T-helper 2 cell treated with Interferon-gamma antibody and Interleukin-4, amounts not matched to agents 5 μg/mL and 100 μg/mL, for 36 hours (primary cell): ENCODE results near the gene PLD4.

ENCODE experiments used
- DNase-seq: peaks from one replicate; pipeline ENCODE4 v3.0.0; 2021; ENCODE audit warnings: low spot score
- H3K27ac Mint-ChIP-seq: one replicate; pipeline ENCODE4 v1.8.0; 2021; ENCODE audit warnings: mild to moderate bottlenecking, mixed read lengths
- H3K27me3 Mint-ChIP-seq: one replicate; pipeline ENCODE4 v1.8.0; 2021; ENCODE audit warnings: low read depth, mixed read lengths
- H3K36me3 Mint-ChIP-seq: one replicate; pipeline ENCODE4 v1.8.0; 2021; ENCODE audit warnings: low read depth, mixed read lengths
- H3K4me1 Mint-ChIP-seq: one replicate; pipeline ENCODE4 v1.8.0; 2021; ENCODE audit warnings: low read depth, mixed read lengths
- H3K4me3 Mint-ChIP-seq: one replicate; pipeline ENCODE4 v1.8.0; 2022; ENCODE audit warnings: mild to moderate bottlenecking, moderate library complexity, mixed read lengths
- H3K9me3 Mint-ChIP-seq: one replicate; pipeline ENCODE4 v1.8.0; 2021; ENCODE audit warnings: mixed read lengths

PLD4 gene

GRCh38 chr14:104933746-104934733 lies 9.4 kb downstream of the PLD4 start:
- Mint-ChIP-seq H3K27me3 (peaks cover 29% of the 10 kb centered on the region), H3K36me3 (no peaks in the 10 kb centered on the region), H3K4me1 (peaks cover 2% of the 10 kb centered on the region), H3K9me3 (no peaks in the 10 kb centered on the region), H3K4me3 (peak overlapping the region; percentile 72), H3K27ac (peak overlapping the region; percentile 55)
- no peak for DNase-seq

DNA sequence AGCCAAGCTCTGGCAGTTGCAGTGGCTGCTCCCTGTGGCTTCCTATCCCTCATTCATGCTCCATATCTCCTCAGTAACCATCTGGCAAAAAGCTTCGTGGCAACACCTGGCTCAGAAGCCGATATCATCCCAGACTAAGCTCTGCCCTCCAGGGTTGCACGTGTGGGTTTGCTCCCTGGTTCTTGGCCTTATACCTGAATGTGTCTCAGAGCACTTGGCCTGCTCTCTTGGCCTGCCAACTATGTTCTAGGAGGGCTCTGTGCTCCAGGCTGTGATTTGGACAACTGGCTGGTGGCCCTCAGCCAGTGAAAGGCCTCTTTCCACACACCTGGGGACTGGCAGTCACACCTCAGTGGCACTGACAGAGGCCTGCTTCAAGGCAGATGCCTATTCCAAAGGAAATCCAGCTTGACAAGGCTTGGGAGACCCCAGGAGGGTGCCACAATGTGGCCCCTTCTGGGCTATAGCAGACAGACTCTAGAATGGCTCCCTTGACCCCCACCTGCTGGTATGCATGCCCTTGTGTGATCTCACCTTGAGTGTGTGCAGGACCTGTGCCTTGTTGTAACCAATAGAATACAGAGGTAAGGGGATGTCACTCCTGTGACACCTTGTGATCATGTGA lies 10.5 kb downstream of the PLD4 start:
- peak overlapping the region; percentile 72 for H3K4me3 Mint-ChIP-seq
- peaks cover 2% of the 10 kb centered on the region for H3K4me1 Mint-ChIP-seq
- no peak for DNase-seq
- H3K9me3 Mint-ChIP-seq = no peaks in the 10 kb centered on the region
- no peaks in the 10 kb centered on the region for H3K36me3 Mint-ChIP-seq
- peaks cover 29% of the 10 kb centered on the region for H3K27me3 Mint-ChIP-seq
- H3K27ac Mint-ChIP-seq = no peak overlapping the region

- Mint-ChIP-seq H3K36me3 (no peaks in the 10 kb centered on the region), H3K27ac (no peak overlapping the region), H3K9me3 (no peaks in the 10 kb centered on the region), H3K4me3 (no peak overlapping the region), H3K27me3 (peaks cover 29% of the 10 kb centered on the region), H3K4me1 (peaks cover 2% of the 10 kb centered on the region)
- no peak for DNase-seq
These were observed 11.3 kb downstream of the PLD4 start for GRCh38 chr14:104935955-104936354.

GRCh38 chr14:104936361-104937155 lies 11.9 kb downstream of the PLD4 start:
- no peaks in the 10 kb centered on the region for H3K9me3 Mint-ChIP-seq
- peaks cover 2% of the 10 kb centered on the region for H3K4me1 Mint-ChIP-seq
- H3K4me3 Mint-ChIP-seq = no peak overlapping the region
- DNase-seq = no peak
- peaks cover 29% of the 10 kb centered on the region for H3K27me3 Mint-ChIP-seq
- no peaks in the 10 kb centered on the region for H3K36me3 Mint-ChIP-seq
- no peak overlapping the region for H3K27ac Mint-ChIP-seq

GRCh38 chr14:104937161-104937560 lies 12.5 kb downstream of the PLD4 start:
- DNase-seq = no peak
- Mint-ChIP-seq H3K4me3 (no peak overlapping the region), H3K4me1 (peaks cover 2% of the 10 kb centered on the region), H3K36me3 (no peaks in the 10 kb centered on the region), H3K27ac (no peak overlapping the region), H3K27me3 (peaks cover 29% of the 10 kb centered on the region), H3K9me3 (no peaks in the 10 kb centered on the region)

DNA sequence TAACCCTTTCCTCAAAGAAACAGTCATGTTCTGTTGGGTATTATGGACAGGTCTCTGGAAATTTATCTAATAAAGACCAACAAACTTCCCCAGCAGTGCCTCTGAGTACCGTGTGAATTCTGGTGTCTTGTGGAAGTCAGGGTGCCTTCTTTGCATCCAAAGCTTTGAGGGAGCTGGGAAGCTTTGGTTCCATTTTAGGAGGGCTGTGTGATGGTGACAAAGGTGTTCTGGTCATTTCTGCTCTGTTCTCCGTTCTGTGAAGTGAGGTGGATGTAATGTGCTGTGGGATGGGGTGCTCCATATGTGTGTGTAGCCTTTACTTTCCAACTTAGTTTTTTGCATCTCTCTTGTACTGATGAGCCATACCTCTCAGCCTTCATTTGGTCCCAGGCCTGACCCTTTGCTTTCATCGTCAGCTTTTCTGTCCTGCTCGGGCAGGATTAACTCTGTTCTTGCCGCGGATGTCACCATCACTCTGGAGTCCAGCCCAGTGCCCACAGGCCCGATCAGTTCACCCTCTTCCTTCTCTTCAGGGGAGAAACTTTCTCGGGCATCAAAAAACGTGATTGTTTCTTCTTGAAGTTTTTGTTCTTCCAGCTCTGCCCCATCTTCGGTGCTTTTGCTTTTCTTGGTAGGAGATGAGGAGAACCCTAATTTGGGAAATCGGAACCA lies 13.2 kb downstream of the PLD4 start:
- H3K27me3 Mint-ChIP-seq = peaks cover 29% of the 10 kb centered on the region
- H3K4me1 Mint-ChIP-seq = peaks cover 2% of the 10 kb centered on the region
- H3K27ac Mint-ChIP-seq = no peak overlapping the region
- no peak overlapping the region for H3K4me3 Mint-ChIP-seq
- H3K9me3 Mint-ChIP-seq = no peaks in the 10 kb centered on the region
- DNase-seq = no peak
- no peaks in the 10 kb centered on the region for H3K36me3 Mint-ChIP-seq

GRCh38 chr14:104938436-104938835 lies 13.8 kb downstream of the PLD4 start:
- Mint-ChIP-seq H3K4me1 (peaks cover 2% of the 10 kb centered on the region), H3K27me3 (peaks cover 29% of the 10 kb centered on the region), H3K27ac (no peak overlapping the region), H3K9me3 (no peaks in the 10 kb centered on the region), H3K4me3 (no peak overlapping the region), H3K36me3 (no peaks in the 10 kb centered on the region)
- DNase-seq = no peak

DNA sequence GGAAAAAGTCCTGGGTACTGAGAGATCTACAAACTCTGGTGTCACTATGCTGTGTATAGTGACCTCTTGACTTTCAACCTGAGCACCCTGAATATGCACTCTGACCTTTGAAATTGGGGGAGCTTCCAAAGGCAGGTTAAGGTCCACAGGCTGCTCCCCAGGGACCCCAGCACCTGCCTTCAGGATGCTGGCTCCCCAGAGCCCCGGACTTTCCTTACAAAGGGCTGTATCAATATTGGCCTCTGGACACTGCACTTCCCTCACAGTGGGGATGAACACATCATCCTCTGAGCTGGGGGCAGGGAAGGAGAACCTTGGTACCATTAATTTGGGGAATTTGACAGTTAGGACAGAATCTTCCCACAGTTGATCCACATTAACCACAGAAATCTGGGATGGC lies 14.3 kb downstream of the PLD4 start:
- Mint-ChIP-seq H3K4me3 (no peak overlapping the region), H3K27ac (no peak overlapping the region), H3K4me1 (peaks cover 2% of the 10 kb centered on the region), H3K27me3 (peaks cover 29% of the 10 kb centered on the region), H3K9me3 (no peaks in the 10 kb centered on the region), H3K36me3 (no peaks in the 10 kb centered on the region)
- DNase-seq = no peak

- Mint-ChIP-seq H3K9me3 (no peaks in the 10 kb centered on the region), H3K27me3 (peaks cover 23% of the 10 kb centered on the region), H3K4me3 (no peak overlapping the region), H3K4me1 (no peaks in the 10 kb centered on the region), H3K36me3 (no peaks in the 10 kb centered on the region), H3K27ac (no peak overlapping the region)
- no peak for DNase-seq
These were observed 15.2 kb downstream of the PLD4 start for GRCh38 chr14:104939666-104940410.

GRCh38 chr14:104940526-104941150 lies 16.0 kb downstream of the PLD4 start:
- H3K27me3 Mint-ChIP-seq = peaks cover 18% of the 10 kb centered on the region
- H3K27ac Mint-ChIP-seq = no peak overlapping the region
- DNase-seq = no peak
- H3K36me3 Mint-ChIP-seq = no peaks in the 10 kb centered on the region
- no peaks in the 10 kb centered on the region for H3K4me1 Mint-ChIP-seq
- H3K4me3 Mint-ChIP-seq = no peak overlapping the region
- H3K9me3 Mint-ChIP-seq = no peaks in the 10 kb centered on the region

- Mint-ChIP-seq H3K9me3 (no peaks in the 10 kb centered on the region), H3K27ac (no peak overlapping the region), H3K27me3 (peaks cover 15% of the 10 kb centered on the region), H3K4me3 (no peak overlapping the region), H3K4me1 (no peaks in the 10 kb centered on the region), H3K36me3 (no peaks in the 10 kb centered on the region)
- DNase-seq = no peak
These were observed 17.1 kb downstream of the PLD4 start for GRCh38 chr14:104941508-104942365.

DNA sequence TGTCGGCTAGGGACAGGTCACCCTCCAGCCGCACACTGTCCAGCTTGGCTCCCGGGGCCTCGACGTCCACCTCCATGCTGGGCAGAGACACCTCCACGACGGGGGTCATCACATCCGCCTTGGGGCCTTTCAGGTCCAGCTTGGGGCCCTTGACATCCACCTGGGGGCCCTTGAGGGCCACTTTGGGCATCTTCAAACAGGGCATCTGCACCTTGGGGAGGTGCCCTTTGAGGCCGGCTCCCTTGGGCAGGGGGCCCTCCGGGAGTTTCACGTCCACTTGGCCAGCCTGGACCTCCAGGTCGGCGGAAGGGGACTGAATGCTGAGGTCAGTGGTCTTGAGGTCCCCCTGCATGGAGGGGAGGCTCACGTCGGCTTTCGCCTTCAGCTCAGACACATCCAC lies 17.9 kb downstream of the PLD4 start:
- Mint-ChIP-seq H3K27ac (no peak overlapping the region), H3K4me1 (no peaks in the 10 kb centered on the region), H3K27me3 (peaks cover 8% of the 10 kb centered on the region), H3K36me3 (no peaks in the 10 kb centered on the region), H3K9me3 (no peaks in the 10 kb centered on the region), H3K4me3 (no peak overlapping the region)
- no peak for DNase-seq
